HEK293T (cell line): ENCODE measurements around the gene ARHGEF10L.

Experiments
- CTCF ChIA-PET: fragments of 350-600 bp; formaldehyde crosslinking; extraction: SDS; loops from one replicate; lab custom pipeline; 2021; ENCODE audit warnings: antibody characterized with exemption, inconsistent platforms; lab: Yijun Ruan, JAX
- POLR2A ChIA-PET: fragments of 350-600 bp; formaldehyde crosslinking; extraction: SDS; loops from one replicate; lab custom pipeline; 2020; ENCODE audit warnings: antibody characterized with exemption, inconsistent platforms; lab: Yijun Ruan, JAX
- DNase-seq: peaks from one replicate; pipeline ENCODE4 v3.0.0; 2012; ENCODE audit warnings: mixed read lengths; ENCODE audit errors: extremely low spot score
- ARNT ChIP-seq: fragments of 450-650 bp; IDR thresholded peaks from 2 replicates; pipeline ENCODE4 v1.6.1; 2017; ENCODE audit warnings: mild to moderate bottlenecking
- BHLHE40 ChIP-seq: fragments of 450-650 bp; IDR thresholded peaks from 2 replicates; pipeline ENCODE4 v1.6.1; 2016; ENCODE audit warnings: mild to moderate bottlenecking, moderate library complexity, borderline replicate concordance
- CTBP1 ChIP-seq: fragments of 450-650 bp; IDR thresholded peaks from 2 replicates; pipeline ENCODE4 v1.6.1; 2016; ENCODE audit warnings: borderline replicate concordance
- ELF4 ChIP-seq: fragments of 450-650 bp; IDR thresholded peaks from 2 replicates; pipeline ENCODE4 v1.6.1; 2017; ENCODE audit warnings: antibody characterized with exemption
- FOXA1 ChIP-seq: fragments of 450-650 bp; IDR thresholded peaks from 2 replicates; pipeline ENCODE4 v1.6.1; 2016; ENCODE audit warnings: mild to moderate bottlenecking
- FOXK2 ChIP-seq: fragments of 450-650 bp; IDR thresholded peaks from 2 replicates; pipeline ENCODE4 v1.6.1; 2016; ENCODE audit warnings: mild to moderate bottlenecking
- FOXM1 ChIP-seq: fragments of 450-650 bp; IDR thresholded peaks from 2 replicates; pipeline ENCODE4 v1.6.1; 2017; ENCODE audit warnings: mild to moderate bottlenecking, borderline replicate concordance
- HDGF ChIP-seq: fragments of 450-650 bp; IDR thresholded peaks from 2 replicates; pipeline ENCODE4 v1.6.1; 2017; ENCODE audit warnings: antibody characterized with exemption, borderline replicate concordance
- L3MBTL2 ChIP-seq: fragments of 450-650 bp; conservative IDR thresholded peaks from 2 replicates; pipeline ENCODE4 v1.6.1; 2016; ENCODE audit warnings: mild to moderate bottlenecking
- LEF1 ChIP-seq: fragments of 450-650 bp; IDR thresholded peaks from 2 replicates; pipeline ENCODE4 v1.6.1; 2017; ENCODE audit warnings: mild to moderate bottlenecking, borderline replicate concordance
- NFRKB ChIP-seq: fragments of 450-650 bp; IDR thresholded peaks from 2 replicates; pipeline ENCODE4 v1.6.1; 2016; ENCODE audit warnings: mild to moderate bottlenecking, moderate library complexity
- SP1 ChIP-seq: fragments of 450-650 bp; IDR thresholded peaks from 2 replicates; pipeline ENCODE4 v1.6.1; 2017
- SUZ12 ChIP-seq: fragments of 450-650 bp; IDR thresholded peaks from 2 replicates; pipeline ENCODE4 v1.6.1; 2016; ENCODE audit warnings: mild to moderate bottlenecking
- TARDBP ChIP-seq: fragments of 450-650 bp; IDR thresholded peaks from 2 replicates; pipeline ENCODE4 v1.6.1; 2016
- ZNF384 ChIP-seq: fragments of 450-650 bp; IDR thresholded peaks from 2 replicates; pipeline ENCODE4 v1.6.1; 2016
- TF ChIP-seq, protein P1 (sequence below): fragments of 450-650 bp; IDR thresholded peaks from 2 replicates; pipeline ENCODE4 v1.6.1; 2016

The ARHGEF10L gene

DNA sequence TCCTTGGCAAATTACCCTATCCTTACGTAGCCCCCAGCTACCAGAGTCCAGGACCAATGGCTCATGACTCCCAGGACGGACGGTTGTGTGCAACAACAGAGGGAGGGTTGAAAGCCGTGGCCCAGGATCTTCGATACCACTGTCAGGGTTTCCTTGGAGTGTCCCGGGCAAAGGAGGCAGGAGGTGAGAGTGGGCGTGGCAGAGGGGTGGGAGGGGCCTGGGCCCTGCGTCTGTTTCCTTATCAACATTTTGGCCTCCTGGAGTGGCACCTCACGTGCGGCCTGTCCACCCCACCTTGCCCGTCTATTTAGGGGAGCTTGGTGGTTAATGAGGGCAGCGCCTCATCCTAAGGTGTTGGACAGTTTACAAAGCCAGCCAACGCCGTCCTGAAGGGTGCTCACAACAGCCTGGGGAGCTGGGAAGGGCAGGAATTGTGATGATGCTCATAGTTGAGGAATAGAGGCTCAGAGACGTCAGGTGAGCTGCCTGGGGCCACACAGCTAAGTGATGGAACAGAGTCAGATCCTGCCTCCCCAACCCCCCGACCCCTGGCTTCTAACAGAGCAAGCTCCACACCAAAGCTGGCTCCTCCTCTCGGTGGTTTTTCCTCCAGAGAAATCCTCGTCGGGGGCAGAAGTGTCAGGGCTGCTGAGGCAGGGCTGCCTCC lies 17.4 kb upstream of the ARHGEF10L start:
- CTCF ChIA-PET: interaction anchor here (0.5 kb wide), 1 partner anchor 84 kb away, joined by 4 read pairs; no protein-coding TSS in a partner anchor
- DNase-seq: no peak
- POLR2A ChIA-PET: interaction anchor here (0.6 kb wide), 1 partner anchor 16 kb away, joined by 3 read pairs; no protein-coding TSS in a partner anchor
- TF ChIP-seq CTBP1: no peak

DNA sequence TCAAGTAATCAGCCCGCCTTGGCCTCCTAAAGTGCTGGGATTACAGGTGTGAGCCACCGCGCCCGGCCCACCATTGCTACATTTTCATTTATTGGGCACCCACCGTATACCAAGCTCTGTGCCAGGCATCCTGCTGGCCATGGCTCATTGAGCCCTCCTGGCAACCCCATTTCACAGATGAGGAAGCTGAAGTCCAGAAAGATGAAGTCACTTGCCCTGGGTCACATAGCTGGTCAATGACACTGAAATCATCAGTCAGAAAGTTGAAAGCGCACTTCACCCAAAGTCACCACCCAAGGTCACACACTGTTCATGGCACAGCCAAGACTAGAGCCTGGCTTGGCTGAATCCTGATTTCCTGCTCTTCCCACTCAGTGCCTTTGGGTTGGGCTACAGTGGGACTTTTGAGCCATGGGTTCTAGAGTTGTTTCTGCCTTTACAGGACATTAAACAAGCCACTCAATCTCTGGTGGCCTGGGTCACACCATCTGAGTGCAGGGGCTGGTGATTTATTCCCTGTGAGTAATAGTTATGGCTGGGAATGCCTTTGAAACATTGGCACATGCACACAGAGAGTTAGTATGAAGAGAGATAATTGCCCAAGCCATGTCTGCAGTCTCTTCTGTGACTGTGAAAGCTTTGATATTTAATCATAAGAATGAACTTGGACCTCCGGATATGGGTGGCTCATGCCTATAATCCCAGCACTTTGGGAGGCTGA lies 16.0 kb upstream of the ARHGEF10L start:
- CTCF ChIA-PET: no interaction called here

DNA sequence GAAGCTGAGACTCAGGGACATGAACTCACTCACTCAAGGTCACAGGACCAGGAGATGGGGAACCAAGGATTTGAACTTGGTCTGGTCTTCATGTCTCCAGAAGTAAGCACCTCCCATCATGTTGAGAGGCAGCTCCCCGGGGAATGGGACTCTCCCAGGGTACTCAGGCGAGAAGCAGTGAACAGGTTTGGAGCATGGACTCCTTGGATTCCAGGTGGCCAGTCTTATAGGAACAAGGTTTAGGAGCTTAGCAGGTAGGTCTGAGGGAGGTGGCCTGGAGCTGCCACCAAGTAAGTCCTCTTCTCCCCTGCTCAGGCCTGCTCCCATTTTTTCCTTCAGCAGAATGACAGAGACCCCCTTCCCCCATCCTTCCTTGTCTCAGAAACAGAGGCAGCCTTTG lies 14.9 kb upstream of the ARHGEF10L start:
- no peak for DNase-seq
- ChIA-PET POLR2A (no interaction called here), CTCF (no interaction called here)
- TF ChIP-seq FOXK2: no peak
- TF ChIP-seq SUZ12: no peak
- no peak for TF ChIP-seq FOXM1
- no peak for TF ChIP-seq HDGF
- no peak for TF ChIP-seq L3MBTL2
- no peak for TF ChIP-seq CTBP1
- no peak for TF ChIP-seq SP1
- TF ChIP-seq BHLHE40: no peak
- TF ChIP-seq LEF1: no peak
- no peak for TF ChIP-seq ELF4
- TF ChIP-seq, protein P1, sequence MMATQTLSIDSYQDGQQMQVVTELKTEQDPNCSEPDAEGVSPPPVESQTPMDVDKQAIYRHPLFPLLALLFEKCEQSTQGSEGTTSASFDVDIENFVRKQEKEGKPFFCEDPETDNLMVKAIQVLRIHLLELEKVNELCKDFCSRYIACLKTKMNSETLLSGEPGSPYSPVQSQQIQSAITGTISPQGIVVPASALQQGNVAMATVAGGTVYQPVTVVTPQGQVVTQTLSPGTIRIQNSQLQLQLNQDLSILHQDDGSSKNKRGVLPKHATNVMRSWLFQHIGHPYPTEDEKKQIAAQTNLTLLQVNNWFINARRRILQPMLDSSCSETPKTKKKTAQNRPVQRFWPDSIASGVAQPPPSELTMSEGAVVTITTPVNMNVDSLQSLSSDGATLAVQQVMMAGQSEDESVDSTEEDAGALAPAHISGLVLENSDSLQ: no peak
- TF ChIP-seq NFRKB: no peak
- no peak for TF ChIP-seq ARNT
- no peak for TF ChIP-seq ZNF384
- no peak for TF ChIP-seq TARDBP
- TF ChIP-seq FOXA1: no peak

More for the DNA sequence above, 16.0 kb upstream of the ARHGEF10L start:
- POLR2A ChIA-PET: no interaction called here
- DNase-seq: no peak
- TF ChIP-seq TARDBP (no peak), SUZ12 (no peak), LEF1 (no peak), FOXA1 (no peak), L3MBTL2 (no peak), NFRKB (no peak), ZNF384 (no peak), ELF4 (no peak), CTBP1 (no peak), SP1 (no peak), HDGF (no peak)
- TF ChIP-seq, protein P1: no peak

DNA sequence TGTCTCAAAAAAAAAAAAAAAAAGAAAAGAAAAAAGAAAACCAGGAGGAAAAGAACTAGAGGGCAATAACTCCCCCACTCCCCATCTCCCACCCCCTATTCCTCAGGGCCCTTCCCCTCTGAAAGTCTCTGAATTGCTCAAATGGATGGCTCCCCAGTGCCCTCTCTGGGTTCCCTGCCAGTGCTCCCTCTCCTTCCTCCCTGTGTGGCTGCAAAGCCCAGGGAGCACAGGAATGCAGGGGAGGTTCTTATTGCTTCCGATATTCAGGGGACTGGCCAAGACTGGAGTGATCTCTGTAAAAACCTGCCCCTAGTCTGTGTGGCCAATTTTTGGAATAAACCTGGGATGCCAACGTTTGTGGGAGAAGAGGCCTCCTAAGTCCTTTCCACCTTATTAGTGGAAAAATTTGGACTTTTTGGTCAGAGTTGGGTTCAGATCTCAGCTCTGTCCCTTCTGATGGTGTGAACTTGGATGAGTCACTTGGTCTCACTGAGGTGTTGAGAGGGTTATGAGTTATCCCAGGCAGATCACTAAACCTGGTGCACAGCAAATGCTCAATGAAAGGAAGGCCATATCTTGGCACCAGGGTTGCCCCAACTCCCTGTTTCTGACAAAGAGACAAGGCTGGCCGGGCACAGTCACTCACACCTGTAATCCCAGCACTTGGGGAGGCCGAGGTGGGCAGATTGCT lies 13.4 kb upstream of the ARHGEF10L start:
- ChIA-PET POLR2A (no interaction called here), CTCF (interaction anchor here (0.7 kb wide), 1 partner anchor 1056 kb away, joined by 3 read pairs; no protein-coding TSS in a partner anchor)
- DNase-seq: no peak
- TF ChIP-seq TARDBP (no peak), NFRKB (no peak), CTBP1 (no peak)

DNA sequence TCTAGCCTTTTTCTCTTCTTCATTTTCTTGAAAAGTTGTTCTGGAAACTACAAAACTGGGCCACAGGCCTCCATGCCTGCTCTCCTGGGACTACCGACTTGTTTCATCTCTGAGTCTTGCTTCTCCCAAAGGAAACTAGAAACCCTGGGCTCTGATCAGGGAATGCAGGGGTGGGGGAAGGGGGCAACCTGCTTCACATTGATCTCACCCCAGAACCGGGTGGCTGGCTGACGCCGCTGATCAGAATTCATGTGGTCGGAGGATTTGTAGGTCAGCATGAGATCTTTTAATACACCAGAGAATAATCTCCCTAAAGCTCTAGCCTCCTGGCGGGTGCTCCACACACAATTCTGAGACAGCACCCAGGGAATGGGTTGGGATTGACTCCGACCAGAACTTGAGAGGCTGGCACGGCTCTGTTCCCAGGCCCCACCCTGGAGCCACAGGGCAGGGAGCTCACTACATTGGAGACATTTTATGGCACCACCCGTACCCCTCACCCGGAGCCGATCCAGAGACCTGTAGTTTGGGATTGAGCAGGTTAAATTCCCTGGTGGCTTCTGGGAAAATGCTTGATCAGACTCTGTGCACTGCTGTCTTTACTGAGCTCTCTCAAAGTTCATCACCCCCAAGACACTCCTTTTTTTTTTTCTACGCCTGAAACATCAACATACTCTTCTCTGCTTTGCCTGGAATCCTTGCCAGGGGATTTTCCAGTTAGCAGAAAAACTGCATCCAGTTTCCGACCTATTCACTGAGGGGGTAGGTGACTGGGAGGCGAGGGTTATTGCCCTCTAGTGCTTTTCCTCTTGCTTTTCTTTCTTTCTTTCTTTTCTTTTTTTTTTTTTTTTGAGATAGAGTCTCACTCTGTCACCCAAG lies 12.2 kb upstream of the ARHGEF10L start:
- ChIA-PET CTCF (no interaction called here), POLR2A (no interaction called here)
- DNase-seq: no peak
- no peak for TF ChIP-seq FOXM1
- TF ChIP-seq L3MBTL2: no peak
- no peak for TF ChIP-seq TARDBP
- TF ChIP-seq CTBP1: no peak
- no peak for TF ChIP-seq FOXK2
- no peak for TF ChIP-seq SUZ12
- TF ChIP-seq LEF1: no peak
- TF ChIP-seq FOXA1: no peak
- no peak for TF ChIP-seq HDGF
- TF ChIP-seq ELF4: no peak
- no peak for TF ChIP-seq BHLHE40
- no peak for TF ChIP-seq SP1

DNA sequence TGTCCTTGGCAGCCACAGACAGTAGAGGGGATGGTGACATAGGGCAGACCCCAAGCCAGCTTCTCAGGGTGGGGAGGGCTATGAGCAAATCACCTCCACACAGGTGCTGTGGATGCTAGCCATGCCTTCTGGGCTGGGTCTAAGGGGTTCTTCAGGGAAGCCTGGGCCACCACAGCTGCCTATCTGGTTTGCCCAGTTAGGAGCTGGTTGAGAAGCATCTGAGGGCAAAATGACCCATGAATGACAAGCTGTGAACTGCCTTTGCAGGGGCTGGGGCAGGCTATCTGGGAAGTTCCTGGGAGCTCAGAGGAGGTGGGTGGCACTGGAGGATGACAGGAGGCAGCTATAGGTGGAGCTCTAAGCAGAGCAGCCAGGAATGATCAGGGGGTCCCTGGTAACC lies 10.1 kb upstream of the ARHGEF10L start:
- no peak for DNase-seq
- TF ChIP-seq BHLHE40 (no peak), ELF4 (no peak), ZNF384 (no peak)
- ChIA-PET POLR2A (interaction anchor here (1.5 kb wide), 1 partner anchor 9 kb away, joined by 3 read pairs; no protein-coding TSS in a partner anchor), CTCF (interaction anchor here (0.7 kb wide), 1 partner anchor 12 kb away, joined by 4 read pairs; no protein-coding TSS in a partner anchor)
